ENCODE results near the gene CHRNA4.
"Not testable (repeated sequence)": the region's sequence is repeated elsewhere in the genome, so short reads cannot be mapped to it uniquely, and the experiment has no call there.

Gene CHRNA4

GRCh38 chr20:63381781-63382431 is 20.8 kb upstream of the CHRNA4 start:
- H3K4me3 ChIP-seq (ENCODE audit: low read depth, low read length) = no peak overlapping the region
- DNase-seq (ENCODE audit: low read depth) = no peak
- TF ChIP-seq CTCF (IDR thresholded peaks at IDR 0.05; ENCODE audit: low read depth, low read length, missing control alignments) = peak; percentile 93

- H3K4me3 ChIP-seq (ENCODE audit: low read depth, low read length) = no peak overlapping the region
- no peak for DNase-seq (ENCODE audit: low read depth)
- no peak for TF ChIP-seq CTCF (IDR thresholded peaks at IDR 0.05; ENCODE audit: low read depth, low read length, missing control alignments)
Measured at GRCh38 chr20:63380346-63380870, 19.3 kb upstream of the CHRNA4 start.

GRCh38 chr20:63379872-63380271 is 18.7 kb upstream of the CHRNA4 start:
- DNase-seq (ENCODE audit: low read depth); H3K4me3 ChIP-seq (ENCODE audit: low read depth, low read length): not testable (repeated sequence)

DNA sequence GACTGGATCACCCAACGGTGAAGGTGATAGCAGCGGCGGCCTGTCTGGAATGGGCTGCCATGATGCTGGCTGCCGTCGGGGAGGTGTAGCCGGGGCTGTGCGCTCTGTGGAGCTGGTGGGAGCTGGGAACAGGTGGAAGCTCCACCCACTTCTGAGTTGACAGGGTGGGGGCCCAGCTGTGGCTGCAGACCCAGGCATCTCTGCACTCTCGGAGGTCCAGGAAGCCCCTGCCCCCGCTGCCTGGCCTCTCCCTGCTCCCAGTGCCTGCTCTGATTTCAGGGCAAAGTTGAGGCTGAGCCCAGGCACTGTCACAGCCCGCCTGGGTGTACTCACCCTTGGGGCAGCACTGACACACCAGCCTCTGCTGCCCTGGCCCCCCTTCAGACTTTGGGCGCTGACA is 18.1 kb upstream of the CHRNA4 start:
- no peak overlapping the region for H3K4me3 ChIP-seq (ENCODE audit: low read depth, low read length)
- no peak for TF ChIP-seq CTCF (IDR thresholded peaks at IDR 0.05; ENCODE audit: low read depth, low read length, missing control alignments)
- DNase-seq (ENCODE audit: low read depth) = no peak

DNA sequence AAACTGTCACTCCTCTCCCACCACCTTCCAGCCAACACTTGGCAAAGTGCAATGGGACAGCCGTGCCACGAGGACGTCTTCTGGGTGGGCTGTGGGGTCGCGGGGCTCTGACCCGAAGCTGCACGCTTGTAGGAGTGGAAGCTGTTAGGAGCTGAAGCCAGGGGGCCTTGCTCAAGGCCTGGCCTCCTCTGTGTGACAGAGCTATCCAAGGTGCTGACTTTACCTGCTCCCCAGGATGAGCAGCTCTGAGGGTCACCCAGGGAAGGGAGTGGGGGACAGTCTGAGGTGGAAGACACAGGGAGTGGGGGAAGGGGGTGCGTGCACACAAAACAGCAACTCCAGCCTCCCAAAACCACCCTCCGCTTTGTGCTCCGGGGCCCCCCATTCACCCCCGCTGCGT is 17.5 kb upstream of the CHRNA4 start:
- no peak for DNase-seq (ENCODE audit: low read depth)
- no peak for TF ChIP-seq CTCF (IDR thresholded peaks at IDR 0.05; ENCODE audit: low read depth, low read length, missing control alignments)
- H3K4me3 ChIP-seq (ENCODE audit: low read depth, low read length) = no peak overlapping the region

DNA sequence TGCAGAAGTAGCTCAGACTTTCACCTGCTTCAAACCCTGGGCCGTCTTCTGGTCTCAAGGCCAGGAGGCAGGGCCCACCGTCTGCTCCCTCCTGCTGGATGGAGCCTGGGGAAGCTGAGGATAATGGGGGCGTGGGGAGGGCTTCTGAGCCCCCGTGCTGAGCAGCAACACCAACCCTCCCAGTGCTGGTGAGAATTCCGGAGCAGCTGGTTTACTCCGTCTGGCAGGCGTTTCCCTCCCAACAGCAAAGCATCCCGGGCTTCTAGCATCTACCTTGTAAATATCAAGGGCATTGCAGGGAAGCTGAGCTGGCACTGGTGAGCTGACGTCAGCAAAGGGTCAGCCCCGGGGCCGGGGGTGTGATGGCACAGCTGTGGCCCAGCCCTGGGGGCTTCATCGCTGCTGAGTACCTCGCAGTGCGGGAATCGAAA is 16.8 kb upstream of the CHRNA4 start:
- DNase-seq (ENCODE audit: low read depth) = no peak
- TF ChIP-seq CTCF (IDR thresholded peaks at IDR 0.05; ENCODE audit: low read depth, low read length, missing control alignments) = no peak
- no peak overlapping the region for H3K4me3 ChIP-seq (ENCODE audit: low read depth, low read length)

DNA sequence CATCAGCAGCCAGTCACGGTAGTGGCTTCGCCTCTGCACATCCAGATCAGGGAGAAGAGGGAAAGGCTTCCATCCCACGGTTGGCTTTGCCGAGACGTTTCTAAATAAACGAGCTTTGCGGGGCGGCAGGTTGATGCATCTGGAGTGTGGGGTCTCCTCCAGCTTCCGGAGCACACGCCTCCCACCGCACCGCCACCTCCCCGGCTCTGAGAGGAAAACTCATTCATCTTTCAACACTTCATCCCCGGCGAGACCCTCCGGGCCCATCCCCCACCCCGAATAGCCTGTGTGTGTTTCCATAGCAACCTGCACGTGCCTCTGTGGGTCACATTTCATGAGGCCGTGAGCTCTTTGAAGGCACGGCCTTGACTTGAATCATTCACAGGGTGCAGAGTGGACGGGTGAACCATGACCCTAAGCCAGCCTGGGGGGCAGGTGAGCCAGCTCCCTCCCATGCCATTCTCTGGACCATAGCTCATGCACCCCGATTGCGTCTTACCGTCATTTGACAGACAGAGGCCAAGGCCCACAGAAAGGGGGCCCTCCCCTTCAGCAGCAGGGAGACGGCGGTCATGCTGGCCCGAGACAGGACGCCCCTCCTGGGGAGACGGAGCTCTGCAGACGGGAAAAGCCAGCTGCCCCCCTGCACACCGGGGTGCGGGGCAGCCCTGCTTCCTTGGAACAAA is 16.2 kb upstream of the CHRNA4 start:
- no peak overlapping the region for H3K4me3 ChIP-seq (ENCODE audit: low read depth, low read length)
- no peak for TF ChIP-seq CTCF (IDR thresholded peaks at IDR 0.05; ENCODE audit: low read depth, low read length, missing control alignments)
- DNase-seq (ENCODE audit: low read depth) = no peak

All from GM12864 (cell line).